GM12874 (cell line): Measurements from ENCODE around the gene ATP8B3.

Source experiments
- CTCF ChIP-seq: IDR thresholded peaks from 2 replicates; pipeline ENCODE4 v1.5.1; 2011; ENCODE audit warnings: low read depth, mild to moderate bottlenecking, control low read depth, low read length, moderate library complexity; ENCODE audit not compliant: insufficient read depth

ATP8B3 gene

GRCh38 chr19:1755467-1756171 is 56.5 kb downstream of the ATP8B3 start:
- TF ChIP-seq CTCF: no peak

GRCh38 chr19:1754636-1755466 is 57.2 kb downstream of the ATP8B3 start:
- TF ChIP-seq CTCF: no peak

- TF ChIP-seq CTCF: no peak
Observed at GRCh38 chr19:1754018-1754635, 57.9 kb downstream of the ATP8B3 start.

- TF ChIP-seq CTCF: no peak
Observed at GRCh38 chr19:1752757-1753728, 59.0 kb downstream of the ATP8B3 start, which contains the start of gene ONECUT3. TSS of gene ONECUT3 (plus strand) at chr19:1753506. CDS start at chr19:1753663, 157 bp downstream.

- no peak for TF ChIP-seq CTCF
Observed at GRCh38 chr19:1752009-1752756, 59.9 kb downstream of the ATP8B3 start.

GRCh38 chr19:1751367-1752008 is 60.6 kb downstream of the ATP8B3 start:
- TF ChIP-seq CTCF: no peak
